GM18526 (cell line): ENCODE results near the gene POLR3F.

Experiments
- POLR2A ChIP-seq: IDR thresholded peaks from 3 replicates; pipeline ENCODE4 v1.6.1; 2011; ENCODE audit not compliant: insufficient read length; ENCODE audit errors: extremely low read depth

POLR3F gene, protein sequence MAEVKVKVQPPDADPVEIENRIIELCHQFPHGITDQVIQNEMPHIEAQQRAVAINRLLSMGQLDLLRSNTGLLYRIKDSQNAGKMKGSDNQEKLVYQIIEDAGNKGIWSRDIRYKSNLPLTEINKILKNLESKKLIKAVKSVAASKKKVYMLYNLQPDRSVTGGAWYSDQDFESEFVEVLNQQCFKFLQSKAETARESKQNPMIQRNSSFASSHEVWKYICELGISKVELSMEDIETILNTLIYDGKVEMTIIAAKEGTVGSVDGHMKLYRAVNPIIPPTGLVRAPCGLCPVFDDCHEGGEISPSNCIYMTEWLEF

DNA sequence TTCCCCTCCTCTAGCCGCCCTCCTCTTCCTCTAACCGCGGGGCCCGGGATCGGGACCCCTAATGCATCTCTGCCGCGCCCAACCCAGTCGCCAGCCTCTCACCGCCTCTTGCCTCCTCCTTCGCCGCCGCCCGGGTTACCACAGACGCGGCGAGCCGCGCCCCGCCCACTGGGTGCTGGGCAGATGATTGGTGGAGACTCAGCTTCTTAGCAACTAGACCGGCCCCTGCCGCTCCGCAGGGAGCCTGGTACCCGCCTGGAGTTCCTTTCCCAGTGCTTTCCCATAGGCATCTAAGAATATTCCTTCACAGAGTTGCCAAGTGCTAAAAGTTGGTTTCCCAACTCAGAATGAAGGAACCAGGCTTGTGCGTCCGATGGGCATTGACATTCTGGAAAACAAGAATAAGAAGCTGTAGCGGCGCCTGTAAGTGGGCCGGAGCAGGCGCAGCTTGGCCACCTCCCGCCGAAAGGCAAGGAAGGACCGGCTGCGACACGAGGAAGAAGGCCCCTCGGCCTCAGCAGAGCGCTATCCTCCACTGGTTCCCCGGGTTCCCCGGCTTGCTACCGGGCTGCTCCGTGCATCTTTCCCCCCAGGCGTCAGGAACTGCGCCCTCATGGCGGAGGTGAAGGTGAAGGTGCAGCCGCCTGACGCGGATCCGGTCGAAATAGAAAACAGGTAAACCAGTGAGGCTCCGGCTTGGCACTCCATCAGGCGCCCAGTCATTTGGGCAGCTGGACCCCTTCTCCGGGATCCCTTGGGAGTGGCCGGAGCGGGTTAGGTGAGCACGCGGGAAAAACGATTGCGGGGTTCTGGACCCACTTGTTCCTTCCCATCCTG is at the start of gene POLR3F, which contains the start of gene DZANK1:
Gene POLR3F, plus strand, starts transcription at position 497 of the 837 bp plus-strand sequence. Its CDS starts 117 bp downstream, at position 614.
Gene DZANK1, minus strand, starts transcription at position 137 of the 837 bp plus-strand sequence. CDS start 1,672 bp downstream, outside the sequence.
- peak; percentile 63 for TF ChIP-seq POLR2A

DNA sequence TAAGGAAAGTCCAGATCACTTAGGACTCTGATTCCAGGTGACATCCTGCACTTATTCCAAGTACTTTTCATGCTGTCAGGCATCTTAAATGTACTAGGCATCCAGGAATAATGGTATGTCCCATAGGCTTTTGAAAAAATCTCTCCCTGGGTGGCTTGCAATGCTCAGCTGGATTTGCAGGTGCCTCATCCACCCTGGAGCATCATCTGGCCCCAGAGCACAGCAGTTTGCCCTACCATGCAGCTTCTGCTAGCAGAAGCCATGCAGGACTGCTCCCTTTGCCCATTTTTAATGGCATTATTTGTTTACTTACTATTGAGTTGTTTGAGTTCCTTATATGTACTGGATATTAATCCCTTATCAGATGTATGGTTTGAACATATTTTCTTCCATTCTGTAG is 45.6 kb upstream of the POLR3F start:
- TF ChIP-seq POLR2A: no peak

DNA sequence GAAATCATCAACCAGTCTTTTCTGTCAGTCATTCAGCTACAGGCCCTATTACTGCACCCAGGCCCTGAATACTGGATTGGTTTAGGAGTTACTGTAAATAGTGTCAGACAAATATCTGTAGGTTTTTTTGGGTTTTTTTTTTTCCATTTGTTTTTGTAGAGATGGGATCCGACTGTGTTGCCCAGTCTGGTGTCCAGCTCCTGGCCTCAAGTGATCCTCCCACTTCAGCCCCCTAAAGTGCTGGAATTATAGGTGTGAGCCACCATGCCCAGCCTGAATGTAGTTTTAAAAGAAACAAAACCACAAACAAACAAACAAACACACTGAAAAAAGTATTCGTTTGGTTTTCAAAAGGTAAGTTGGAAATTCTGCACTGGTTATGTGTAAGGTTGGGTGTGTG is 40.0 kb upstream of the POLR3F start:
- TF ChIP-seq POLR2A: no peak

DNA sequence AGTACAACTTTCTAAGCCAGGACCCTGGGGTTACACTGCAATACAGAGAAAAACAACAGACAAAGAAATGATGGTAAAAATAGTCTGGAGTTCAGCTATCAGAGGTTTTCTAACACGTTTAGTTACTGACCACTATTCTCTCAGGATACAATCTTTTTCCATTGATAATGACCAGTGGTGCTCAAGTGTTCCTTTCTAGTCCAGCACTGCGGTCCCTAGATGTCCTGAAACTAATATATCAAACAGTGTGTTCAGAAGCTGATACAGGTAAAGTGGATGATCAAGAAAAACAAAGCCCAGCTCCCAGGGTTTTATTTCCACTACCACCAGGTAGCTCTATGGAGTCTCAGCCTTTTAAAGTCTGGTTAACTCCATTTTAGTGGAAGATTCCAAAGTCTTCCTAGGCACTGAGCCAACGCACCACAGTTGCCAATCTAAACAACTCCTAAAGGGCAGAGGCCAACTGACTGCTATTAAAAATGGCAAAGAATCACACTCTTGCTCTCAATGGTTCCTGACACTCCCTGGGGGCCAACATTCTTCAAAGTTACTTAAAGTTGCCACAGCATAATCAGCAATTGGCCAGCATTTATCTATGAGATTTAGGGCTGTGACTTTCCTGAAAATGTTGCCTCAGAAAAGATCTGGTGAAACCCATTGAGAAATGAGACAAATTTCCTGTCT is 38.6 kb upstream of the POLR3F start:
- TF ChIP-seq POLR2A: no peak

DNA sequence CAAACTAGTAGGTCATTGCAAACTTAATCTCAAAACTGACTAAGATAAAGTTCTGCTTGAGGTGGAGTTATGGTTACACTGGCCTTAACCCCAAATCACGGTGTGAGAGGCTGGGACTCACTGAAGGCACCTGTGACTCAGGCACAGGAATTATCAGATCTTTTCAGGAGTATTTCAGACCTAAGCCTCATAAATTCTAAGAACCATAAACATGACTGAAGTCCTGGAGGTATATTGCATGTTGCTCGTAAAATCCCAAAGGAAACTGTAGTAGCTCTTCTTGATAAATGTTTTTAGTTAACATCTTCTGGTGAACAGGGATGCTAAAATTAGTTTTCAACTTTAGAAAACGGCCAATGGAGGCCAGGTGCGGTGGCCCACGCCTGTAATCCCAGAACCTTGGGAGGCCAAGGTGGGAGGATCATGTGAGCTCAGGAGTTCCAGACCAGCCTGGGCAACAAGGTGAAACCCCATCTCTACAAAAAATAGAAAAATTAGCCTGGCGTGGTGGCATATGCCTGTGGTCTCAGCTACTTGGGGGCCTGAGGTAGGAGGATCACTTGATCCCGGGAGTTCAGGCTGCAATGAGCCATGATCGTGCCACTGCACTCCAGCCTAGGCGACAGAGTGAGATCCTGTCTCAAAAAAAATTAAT is 36.9 kb upstream of the POLR3F start:
- TF ChIP-seq POLR2A: no peak

DNA sequence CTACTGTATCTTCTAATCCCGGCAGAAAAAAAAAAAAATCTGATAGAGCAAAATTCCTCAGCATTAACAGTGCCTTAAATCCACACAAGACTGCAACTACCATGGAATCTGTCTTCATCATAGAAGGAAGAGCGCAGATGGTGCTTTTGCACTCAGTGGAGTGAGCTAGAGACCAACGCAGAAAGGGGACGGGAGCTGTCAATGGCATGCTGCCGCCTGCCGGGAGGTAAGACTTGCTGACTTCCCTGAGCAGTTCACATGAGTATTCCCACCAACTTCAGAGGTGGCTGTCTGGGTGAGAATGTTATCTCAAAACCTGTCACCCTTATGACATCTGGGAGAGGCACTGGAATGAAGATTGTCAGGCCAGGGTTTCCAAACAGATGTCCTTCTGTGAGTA is 36.0 kb upstream of the POLR3F start:
- no peak for TF ChIP-seq POLR2A

DNA sequence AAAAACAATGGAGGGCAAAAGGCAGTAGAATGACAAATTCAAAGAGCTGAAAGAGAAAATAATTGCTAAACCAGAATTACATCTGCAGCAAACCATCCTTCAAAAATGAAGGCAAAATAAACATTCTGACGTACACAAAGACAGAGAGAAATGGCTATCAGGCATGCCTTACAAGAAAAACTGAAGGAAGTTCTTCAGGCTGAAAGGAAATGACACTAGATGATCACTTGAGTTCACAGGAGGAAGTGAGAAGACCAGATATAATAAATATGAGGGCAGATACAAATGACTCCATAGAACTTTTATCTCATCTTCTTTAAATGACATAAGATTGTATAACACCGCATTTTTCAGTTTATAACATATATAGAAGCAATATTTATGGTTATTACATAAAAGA is 30.3 kb upstream of the POLR3F start:
- no peak for TF ChIP-seq POLR2A

DNA sequence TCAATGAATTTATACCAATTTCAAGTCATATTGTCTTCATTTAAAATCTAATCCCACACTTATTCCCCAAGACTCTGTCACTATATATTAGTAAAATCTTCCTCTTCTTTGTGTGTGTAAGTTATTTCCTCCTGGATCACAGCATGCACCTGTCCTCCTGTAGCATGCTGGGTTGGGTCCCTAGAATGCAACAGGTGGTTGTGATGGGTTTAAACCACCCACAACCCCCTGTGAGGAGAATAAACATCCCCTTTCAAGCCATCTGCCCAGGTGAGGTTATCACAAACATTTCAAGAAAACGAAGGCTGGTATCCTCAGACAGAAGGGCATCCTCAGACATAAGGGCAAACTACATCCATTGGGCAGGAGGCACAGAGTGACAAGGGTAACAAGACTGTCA is 26.8 kb upstream of the POLR3F start:
- TF ChIP-seq POLR2A: no peak

DNA sequence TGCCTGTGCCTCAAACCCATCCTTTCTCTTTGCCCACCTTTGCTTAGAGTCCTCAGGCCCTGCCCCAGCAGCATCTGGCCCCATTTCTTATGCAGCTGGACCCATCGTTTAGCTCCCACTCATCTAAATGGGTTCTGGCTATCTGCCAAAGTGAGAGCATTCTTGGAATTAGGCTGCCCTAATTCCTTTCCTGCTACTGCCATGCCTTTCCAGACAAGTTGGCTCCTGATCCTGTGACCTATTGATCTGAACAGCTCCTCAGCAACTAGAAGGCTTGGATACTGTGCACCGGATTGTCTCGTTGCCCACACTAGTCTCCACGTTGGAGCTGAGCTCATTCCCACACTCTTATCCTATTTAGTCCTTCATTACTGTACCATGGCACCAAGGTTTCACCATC is 23.3 kb upstream of the POLR3F start:
- no peak for TF ChIP-seq POLR2A

DNA sequence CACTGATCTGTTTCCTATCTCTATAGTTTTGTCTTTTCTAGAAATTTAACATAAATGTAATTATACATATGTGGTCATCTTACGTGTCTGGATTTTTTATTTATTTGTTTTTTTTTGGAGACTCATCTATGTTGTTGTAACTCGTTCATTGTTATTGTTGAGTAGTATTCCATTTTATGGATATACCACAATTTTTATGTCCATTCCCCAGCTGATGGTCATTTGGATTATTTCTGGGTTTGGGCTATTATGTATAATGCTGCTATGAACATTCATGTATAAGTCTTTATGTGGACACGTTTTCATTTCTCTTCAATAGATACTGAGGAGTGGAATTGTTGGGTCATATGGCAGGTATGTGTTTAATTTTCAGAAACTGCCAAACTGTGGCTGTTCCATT is 10.6 kb upstream of the POLR3F start:
- no peak for TF ChIP-seq POLR2A

DNA sequence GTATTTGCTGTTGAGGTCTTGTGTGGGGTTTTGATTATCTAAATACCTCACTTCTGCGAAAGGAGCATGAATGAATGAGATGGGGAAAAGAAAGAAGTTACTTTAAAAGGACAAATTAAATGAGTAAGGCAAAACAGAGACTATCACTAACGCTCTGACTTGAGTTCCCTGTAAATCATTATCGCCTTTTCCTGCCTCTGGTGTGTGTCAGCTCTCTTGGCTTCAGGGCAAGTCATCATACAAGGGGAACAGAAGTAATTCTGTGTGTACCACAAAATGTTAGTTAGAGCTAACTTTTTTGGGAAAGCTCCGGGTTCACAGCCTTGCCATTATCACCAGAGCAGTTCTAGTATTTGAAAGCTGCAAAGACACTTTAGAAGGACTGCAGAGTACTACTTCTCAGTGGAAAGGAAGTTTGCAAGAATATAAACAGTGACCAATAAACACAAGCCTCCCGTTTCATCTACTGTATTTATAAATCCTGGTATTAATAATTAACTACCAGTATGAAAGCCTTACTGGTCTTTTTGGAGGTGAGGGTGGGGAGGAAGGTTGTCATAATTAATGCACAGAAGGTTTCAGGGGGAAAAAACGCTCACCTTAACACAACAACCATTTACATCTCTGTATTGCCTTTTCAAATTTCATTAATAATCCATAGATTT is 1.5 kb upstream of the POLR3F start:
- TF ChIP-seq POLR2A: no peak

DNA sequence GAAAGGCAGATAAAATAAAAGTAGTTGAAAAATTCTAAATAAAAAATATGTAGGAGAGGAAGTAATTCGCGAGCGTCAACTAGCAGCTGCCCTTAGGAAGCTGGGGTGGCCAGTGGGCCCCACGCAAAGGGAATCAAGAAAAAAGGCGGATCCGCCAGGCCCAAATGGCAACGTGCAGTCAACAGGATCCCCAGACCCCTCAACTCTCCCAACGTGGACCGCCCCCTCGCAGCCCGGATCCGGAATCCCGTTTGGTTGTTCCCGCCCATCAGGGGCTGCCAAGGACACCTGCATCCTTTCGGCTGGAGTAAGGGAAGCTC is 656 bp upstream of the POLR3F start:
- TF ChIP-seq POLR2A: no peak

DNA sequence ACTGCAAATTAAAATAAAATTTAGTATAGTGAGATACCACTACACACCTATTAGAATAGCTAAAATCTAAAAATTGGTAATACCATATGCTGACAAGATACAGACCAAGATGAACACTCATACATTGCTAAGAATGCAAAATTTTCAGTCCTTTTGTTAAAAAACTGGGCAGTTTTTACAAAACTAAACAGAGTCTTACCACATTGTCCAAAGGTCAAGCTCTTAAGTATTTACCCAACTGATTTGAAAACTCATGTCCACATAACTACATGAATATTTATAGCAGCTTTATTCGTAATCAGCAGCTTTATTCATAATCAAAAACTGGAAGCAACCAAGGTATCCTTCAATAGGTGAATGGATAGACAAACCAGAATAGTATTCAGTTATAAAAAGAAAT is 10.0 kb downstream of the POLR3F start:
- no peak for TF ChIP-seq POLR2A

DNA sequence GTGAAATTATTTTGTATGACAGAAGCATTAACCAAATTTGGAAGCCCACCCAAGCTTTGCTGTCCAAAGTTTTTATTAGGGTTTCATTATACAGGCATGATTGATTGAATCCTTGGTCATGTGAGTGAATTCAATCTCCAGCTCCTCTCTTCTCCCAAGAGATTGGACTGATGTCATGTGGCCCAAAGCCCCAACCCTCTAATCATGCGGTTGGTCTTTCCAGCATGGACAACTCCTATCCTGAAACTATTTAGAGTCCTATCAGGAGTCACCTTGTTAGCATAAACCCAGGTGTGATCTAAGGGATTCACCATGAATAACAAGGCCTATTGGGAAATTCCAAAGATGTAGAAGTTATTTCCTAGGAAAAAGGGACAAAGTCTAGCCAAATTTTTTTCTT is 10.6 kb downstream of the POLR3F start:
- no peak for TF ChIP-seq POLR2A

DNA sequence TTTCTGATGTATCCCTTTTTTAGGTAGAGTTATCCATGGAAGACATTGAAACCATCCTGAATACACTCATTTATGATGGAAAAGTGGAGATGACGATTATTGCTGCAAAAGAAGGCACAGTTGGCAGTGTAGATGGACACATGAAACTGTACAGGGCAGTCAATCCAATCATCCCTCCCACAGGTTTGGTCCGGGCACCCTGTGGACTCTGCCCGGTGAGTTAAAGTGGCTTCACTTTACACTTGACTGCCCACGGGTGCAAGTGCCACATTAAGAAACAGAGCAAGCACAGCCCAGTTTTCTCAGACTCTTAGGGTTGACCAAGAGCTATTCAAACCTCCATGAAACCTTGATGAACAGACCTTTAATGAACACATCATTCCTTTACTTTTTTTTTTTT is 14.4 kb downstream of the POLR3F start:
- TF ChIP-seq POLR2A: no peak
